ACHN (cell line): ENCODE data around the gene MYO15B.
"Not testable (repeated sequence)": the region's sequence is repeated elsewhere in the genome, so short reads cannot be mapped to it uniquely, and the experiment has no call there.

Experiments used
- DNase-seq: peaks from one replicate; pipeline ENCODE4 v3.0.0-alpha.2; 2015
- in situ Hi-C: cut with HindIII; loops from 2 replicates; pipeline ENCODE4 v1.10.0; 2017; ENCODE audit warnings: low sequenced_read_pairs, low pct_ligation_motif_present, low pct_unique_long_range_greater_than_20kb

Gene MYO15B

DNA sequence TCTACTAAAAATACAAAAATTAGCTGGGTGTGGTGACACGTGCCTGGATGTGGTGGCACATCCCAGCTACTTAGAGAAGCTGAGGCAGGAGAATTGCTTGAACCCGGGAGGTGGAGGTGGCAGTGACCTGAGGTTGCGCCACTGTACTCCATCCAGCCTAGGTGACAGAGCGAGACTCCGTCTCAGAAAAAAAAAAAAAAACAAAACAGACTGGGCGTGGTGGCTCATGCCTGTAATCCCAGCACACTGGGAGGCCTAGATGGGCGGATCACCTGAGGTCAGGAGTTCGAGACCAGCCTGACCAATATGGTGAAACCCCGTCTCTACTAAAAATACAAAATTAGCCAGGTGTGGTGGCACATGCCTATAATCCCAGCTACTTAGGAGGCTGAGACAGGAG lies 5.8 kb downstream of the MYO15B start:
- in situ Hi-C loops, DNase-seq: not testable (repeated sequence)

DNA sequence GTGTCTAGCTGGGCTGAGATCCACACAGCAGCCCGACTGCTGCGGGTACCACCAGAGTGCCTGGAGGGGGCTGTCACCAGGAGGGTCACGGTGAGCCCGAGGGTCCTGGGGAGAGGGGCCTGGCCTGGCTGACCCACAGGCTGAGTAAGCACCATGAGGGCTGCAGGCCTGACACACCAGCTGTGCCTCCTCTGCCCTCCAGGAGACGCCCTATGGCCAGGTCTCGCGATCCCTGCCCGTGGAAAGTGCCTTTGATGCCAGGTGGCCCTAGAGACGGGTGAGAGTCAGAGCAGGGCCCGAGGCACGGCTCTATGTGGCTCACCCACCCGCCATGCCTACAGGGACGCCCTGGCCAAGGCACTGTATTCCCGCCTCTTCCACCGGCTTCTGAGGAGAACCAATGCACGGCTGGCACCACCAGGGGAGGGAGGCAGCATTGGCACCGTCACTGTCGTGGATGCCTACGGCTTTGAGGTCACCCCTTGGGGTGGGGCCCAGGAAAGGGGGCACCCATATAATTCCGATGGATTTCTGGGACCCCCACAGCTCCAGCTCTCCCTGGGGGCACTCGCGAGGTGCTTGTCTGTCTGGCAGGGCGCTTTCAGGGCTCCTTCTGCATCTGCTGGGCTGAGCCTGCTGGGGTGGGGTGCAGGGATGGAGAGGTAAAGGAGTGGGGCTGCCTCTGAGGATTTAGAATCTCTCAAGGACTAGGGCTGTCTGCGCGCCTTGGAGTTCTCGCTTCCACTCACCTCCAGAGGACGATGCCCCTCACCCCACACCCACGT lies 7.1 kb downstream of the MYO15B start:
- in situ Hi-C loops, result no loop called here
- DNase-seq, result no peak

DNA sequence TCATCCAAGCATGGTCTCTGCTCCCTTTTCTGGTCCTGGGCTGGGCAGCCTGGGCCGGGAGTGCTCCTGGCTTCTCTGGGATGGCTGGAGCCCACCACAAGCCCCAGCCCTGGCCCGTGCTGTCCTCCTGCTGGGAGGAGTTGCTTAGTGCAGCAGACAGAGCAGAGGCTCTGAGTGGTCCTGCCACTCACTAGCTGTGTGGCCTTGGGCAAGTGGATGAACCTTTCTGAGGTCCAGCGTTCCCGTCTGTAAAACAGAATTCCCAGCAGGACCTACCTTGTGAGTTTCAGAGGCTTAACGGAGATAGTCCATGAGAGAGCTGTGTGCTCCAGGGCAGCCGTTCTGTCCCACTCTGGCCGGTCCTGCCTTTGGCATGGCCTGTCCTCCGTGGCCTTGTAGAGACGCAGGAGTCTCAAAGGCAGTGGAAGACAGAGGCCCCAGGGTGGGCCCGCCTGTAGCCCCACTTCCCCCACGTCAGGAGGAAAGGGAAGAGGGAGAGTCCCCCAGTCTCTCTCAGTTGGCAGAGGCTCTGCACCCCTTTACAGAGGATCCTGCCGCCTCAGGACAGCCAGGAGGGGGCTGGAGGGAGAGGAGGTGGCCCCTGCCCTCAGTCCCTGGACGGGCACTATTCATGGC lies 7.8 kb downstream of the MYO15B start:
- in situ Hi-C loops, result no loop called here

DNA sequence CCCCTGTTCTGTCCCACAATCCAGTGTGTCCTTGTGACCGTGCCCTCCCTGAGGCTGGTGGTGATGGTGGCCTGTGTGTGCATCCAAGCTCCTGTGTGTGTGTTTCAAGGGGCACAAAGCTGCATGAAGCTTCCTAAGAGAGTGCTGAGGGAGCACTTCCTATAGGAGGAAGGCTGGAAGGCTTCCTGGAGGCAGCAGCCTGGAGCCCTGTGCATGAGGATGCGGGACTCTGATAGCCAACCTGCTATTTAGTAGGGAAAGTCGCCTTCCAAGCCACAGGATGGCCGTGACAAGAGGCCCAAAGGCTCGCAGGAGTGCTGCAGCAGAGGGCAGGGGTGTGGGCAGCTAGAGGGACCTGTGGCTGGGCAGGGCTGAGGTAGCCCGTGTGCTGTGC lies 8.3 kb downstream of the MYO15B start:
- in situ Hi-C loops, result no loop called here
- DNase-seq, result no peak

More for the DNA sequence above, 7.8 kb downstream of the MYO15B start:
- no peak for DNase-seq

DNA sequence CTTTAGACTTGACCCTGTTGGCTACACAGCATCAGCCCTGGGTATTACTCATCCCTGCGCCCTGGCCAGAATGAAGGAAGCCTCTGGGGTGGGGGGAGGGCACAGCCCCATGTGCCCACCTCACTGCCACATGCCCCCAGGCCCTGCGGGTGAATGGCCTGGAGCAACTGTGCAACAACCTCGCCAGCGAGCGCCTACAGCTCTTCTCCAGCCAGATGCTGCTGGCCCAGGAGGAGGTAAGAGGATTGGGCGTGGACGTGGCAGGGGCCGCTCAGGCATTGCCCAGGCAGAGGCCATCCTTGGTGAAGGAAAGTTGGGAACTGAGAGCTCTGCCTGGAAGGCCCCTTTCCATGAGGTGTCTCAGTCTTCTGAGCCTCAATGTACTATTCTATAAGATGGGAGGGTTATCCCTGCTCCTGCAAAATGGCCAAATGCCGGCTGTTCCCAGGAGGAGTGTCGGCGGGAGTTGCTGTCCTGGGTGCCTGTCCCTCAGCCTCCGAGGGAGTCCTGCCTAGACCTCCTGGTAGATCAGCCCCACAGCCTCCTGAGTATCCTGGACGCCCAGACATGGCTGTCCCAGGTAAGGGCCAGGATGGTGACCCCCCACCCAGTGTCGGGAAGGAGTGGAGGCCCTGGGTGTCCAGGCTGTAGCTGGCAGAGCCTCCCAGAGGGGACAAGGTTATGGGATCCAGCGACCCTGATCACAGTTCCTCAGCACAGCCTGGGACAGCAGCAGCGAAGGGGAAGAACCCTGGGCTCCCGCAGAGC lies 8.9 kb downstream of the MYO15B start:
- in situ Hi-C loops, result no loop called here
- no peak for DNase-seq

DNA sequence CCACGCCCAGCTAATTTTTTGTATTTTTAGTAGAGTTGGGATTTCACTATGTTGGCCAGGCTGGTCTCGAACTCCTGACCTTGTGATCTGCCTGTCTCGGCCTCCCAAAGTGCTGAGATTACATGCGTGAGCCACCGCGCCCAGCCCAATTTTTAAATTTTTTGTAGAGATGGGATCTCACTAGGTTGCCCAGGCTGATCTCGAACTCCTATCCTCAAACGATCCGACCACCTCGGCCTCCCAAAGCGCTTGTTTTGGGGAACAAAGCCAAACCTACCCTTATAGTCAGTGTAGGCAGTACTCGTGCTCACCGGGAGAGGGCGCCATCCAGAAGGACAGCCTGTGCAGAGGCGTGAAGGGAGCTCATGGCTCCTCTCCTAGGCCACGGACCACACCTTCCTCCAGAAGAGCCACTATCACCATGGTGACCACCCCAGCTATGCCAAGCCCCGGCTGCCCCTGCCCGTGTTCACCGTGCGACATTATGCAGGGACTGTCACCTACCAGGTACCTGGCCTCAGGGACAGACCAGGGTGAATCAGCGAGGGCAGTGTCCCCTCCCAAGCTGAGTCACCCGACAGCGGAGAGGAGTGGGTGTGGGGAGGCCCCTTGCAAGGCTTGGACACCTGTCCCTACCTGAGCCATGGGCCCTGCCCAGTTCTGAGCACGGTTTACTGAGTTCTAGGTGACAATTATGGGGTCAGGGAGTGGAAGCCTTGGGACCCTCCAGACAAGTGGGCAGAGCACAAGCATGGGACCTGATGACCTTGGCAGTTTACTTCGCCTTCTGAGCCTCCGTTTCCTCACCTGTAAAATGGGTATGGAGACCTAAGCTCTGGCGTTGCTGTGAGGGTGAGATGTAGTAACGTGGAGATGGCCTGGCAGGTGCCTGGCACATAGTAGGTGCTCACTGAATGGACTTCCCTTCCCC lies 13.7 kb downstream of the MYO15B start:
- DNase-seq, result peak; percentile 77
- in situ Hi-C loops, result no loop called here

DNA sequence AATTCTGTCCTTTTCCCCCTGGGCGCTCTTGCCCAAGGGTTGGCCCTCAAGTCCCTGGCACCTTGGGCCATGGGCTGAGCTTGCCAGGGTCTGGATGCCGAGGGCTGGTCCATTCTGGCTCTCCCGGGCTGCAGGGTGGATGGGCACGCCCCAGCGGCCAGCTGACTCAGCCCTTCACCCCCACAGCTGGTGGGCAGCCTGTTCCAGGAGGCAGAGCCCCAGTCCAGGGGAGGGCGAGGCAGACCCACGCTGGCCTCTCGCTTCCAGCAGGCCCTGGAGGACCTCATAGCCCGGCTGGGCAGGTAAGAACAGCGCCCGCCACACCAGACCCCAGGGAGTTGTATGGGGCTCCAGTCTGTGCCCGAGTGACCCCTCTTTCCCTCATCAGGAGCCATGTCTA lies 15.0 kb downstream of the MYO15B start:
- in situ Hi-C loops, result no loop called here
- peak; percentile 63 for DNase-seq

DNA sequence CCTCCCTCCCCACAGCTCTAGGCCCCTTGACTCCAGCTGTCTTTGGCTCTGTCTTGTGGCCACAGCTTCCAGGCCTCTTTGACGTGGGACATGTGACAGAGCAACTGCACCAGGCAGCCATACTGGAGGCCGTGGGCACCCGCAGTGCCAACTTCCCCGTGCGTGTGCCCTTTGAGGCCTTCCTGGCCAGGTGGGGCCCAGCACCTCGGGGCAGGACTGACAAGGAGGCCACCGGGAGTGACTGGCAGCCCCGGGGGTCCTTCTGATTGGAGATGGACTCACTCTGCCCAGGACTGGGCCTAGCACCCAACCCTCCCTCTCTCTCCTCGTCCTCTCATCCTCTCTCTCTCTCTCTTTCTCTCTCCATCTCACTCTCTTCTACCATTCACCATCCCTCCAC lies 15.5 kb downstream of the MYO15B start:
- no peak for DNase-seq
- in situ Hi-C loops, result no loop called here

DNA sequence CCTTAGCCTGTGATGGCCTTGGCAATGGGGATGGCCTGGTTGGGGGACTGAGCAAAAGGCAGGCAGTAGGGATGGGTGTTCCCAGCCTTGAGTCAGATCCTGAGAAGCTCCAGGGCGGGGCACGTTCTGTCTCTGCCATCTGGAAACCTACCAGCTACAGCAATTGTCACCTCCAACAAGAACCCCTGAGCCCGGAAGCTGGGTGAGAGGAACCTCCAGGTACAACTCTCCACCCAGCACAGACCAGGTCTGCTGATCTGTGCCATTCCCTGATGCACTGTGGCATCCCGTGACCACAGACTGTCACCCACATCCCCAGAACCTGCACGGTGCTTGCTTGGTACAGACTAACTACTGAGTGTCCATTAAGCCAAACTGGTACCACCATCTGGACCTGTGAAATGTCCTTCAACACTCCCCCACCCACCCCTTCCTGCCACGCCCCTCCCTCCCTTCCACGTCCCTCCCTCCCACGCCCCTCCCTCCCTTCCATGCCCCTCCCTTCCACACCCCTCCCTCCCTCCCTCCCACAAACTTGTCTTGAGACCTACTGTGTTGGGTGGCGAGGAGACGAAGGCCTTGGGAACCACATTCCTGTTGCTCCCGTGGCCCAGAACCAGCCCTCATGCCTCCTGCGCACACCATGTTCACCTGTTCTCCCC lies 16.6 kb downstream of the MYO15B start:
- DNase-seq, result no peak
- in situ Hi-C loops, result no loop called here

DNA sequence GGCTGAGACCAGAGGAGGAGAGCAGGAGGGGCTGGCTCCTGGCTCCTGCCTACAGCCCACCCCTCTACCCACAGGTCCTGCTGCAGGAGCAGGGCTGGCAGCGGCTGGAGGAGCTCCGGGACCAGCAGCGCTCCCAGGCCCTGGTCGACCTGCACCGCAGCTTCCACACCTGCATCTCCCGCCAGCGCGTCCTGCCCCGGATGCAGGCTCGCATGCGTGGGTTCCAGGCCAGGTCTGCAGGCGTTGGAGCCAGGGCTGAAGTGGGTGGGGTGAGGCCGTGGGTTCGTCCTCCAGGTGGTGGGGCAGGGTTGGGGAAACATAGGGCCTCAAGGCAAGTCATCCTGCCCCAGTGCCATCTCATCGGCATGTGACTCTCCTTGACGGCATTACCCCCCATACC lies 18.2 kb downstream of the MYO15B start:
- DNase-seq, result no peak
- in situ Hi-C loops, result no loop called here

DNA sequence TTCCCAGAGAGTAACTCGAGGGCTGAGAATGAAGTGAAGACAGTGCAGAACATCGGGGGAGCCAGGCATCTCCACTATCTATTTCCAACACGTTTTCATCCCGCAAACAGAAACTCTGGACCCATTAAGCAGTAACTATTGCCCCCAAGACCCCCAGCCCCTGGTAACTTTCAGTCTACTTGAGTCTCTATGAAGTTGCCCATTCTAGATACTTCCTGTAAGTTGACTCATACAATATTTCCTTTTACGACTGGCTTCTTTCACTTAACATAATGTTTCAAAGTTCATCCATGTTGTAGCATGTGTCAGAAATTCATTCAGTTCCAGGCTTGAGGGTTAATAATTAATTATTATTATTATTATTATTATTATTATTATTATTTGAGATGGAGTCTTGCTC lies 19.5 kb downstream of the MYO15B start:
- DNase-seq, result no peak
- in situ Hi-C loops, result no loop called here

DNA sequence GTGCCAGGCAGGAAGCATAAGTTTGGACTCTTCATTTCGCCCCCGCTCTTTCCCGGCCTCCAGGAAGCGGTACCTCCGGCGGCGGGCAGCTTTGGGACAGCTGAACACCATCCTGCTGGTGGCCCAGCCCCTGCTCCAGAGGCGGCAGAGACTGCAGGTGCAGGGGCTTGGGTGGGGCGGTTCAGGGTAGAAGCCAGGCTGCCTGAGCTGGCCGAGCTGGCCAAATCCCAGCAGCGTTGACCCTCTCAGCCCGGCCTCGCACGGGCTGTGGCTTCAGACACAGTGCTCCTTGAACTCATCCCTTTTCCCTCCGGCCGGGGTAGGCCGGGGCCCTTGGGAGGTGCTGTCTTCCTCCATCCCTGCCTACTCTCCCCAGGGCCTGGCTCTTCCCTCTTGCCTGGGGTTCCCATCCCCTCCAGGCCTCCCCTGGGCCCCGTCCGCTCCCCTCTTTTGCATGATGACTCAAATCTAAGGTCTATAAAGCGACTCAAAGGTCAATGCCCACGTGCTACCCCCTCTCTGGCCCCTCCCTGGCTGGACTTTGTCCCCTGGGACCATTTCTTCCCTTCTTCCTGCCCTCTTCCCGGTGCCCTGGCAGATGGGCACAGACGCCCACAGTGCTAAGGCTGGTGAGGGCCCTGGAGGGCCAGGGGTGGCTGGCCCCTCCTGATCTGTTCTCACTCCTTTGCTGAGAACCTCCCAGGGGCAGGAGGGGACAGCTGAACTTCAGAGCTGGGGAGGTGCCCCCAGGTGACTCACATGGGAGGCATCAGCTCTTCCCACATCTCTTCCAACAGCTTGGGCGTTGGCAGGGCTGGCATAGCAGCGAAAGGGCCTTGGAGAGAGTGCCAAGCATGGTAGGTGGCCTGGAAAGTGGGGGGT lies 22.7 kb downstream of the MYO15B start:
- peak; percentile 20 for DNase-seq
- in situ Hi-C loops, result no loop called here

DNA sequence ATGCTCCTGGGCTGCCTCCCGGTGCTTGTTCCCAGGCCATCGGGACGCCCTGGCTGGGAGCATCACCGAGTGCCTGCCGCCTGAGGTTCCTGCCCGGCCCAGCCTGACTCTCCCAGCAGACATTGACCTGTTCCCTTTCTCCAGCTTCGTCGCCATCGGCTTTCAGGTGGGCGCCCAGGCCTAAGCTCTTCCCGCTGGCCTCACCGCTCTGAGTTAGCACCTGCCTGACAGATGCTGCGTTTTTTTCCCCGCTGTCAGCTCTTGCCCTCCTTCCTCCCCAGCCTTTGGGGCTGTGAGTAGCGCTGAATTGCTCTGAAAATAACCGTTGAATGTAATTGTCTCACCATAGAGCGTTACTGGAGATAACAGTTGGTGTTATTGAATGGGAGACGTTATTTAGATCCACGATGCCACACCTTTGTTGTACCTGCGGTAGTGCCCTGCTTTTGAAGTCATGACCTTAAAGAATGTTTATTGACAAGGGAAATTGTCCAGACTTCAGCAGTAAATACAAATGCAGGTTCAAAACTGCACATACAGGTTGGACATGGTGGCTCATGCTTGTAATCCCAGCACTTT lies 24.3 kb downstream of the MYO15B start:
- DNase-seq, result no peak
- in situ Hi-C loops, result no loop called here

DNA sequence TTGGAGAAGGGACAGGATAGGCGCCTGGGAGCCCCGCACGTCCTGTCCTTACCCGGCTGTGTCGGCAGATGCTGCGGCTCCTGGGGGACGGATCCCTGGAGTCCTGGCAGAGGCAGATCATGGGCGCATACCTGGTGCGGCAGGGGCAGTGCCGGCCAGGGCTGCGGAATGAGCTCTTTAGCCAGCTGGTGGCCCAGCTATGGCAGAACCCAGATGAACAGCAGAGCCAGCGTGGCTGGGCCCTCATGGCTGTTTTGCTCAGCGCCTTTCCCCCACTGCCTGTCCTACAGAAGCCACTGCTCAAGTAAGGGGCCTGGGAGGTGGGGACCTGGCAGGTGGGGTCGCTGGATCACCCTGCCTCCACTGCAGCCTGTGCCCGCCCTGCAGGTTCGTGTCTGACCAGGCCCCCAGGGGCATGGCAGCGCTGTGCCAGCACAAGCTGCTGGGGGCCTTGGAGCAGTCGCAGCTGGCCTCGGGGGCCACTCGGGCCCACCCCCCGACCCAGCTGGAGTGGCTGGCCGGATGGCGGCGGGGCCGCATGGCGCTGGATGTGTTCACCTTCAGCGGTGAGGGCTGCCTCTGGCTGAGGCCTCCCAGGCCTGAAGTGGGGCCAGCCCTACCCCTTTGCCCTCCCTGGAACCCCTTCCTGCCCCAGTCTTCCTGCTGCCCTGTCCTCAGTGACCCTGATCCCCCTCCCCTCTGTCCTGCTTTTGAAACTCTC lies 25.5 kb downstream of the MYO15B start:
- in situ Hi-C loops, result no loop called here
- no peak for DNase-seq

DNA sequence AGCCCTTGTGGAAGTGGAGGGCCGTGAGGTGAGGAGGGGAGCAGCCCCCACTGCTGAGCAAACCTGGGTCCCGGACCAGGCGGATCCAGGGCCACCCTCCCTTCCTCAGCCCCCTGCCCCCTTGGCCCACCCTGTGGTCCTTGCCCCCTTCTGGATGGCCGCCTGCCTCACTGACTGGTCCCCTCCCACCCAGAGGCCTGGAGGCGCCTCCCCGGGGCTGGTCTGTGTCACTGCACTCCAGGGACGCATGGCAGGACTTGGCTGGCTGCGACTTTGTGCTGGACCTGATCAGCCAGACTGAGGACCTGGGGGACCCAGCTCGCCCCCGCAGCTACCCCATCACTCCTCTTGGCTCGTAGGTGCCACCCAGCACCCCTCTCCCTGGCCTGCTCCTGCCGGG lies 26.4 kb downstream of the MYO15B start:
- no peak for DNase-seq
- in situ Hi-C loops, result no loop called here

DNA sequence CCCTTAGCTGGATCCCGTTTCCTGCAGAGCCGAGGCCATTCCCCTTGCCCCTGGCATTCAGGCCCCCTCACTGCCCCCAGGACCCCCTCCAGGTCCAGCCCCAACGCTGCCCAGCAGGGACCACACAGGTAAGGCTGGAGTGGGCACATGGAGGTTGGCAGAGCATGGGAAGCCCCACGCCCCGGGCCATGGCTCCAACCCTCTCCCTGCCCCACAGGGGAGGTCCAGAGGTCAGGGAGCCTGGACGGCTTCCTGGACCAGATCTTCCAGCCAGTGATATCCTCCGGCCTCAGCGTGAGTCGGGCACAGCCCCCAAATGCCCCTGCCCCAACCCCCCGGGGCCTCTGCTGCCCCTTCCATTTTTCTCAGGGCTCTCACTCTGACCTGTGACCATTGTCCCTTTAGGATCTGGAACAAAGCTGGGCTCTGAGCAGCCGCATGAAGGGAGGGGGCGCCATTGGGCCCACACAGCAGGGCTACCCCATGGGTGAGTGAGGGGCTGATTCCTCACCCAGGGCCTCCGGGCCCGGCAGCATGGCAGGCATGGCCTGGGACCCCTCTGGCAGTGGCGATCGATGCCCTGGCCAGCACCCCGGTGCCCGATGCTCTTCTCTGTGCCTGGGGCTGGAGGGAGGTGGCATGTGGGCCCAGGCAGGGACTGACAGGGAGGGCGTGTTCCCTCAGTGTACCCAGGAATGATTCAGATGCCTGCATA lies 27.1 kb downstream of the MYO15B start:
- in situ Hi-C loops, result no loop called here
- no peak for DNase-seq
